Breast epithelium (tissue), 3 donors: ENCODE measurements around the gene CHST2.

ENCODE experiments used
- POLR2A ChIP-seq: fragments of 450-650 bp; IDR thresholded peaks from one replicate; pipeline ENCODE4 v1.6.1; 2016; ENCODE audit warnings: antibody characterized with exemption, mild to moderate bottlenecking, moderate library complexity
- POLR2AphosphoS5 ChIP-seq, 3 donors: sonication (generic); formaldehyde crosslinking; IDR thresholded peaks; one replicate each; pipeline ENCODE4 v1.6.1; 2017; ENCODE audit warnings: antibody characterized with exemption in 3 of 3
- TF ChIP-seq, protein P1 (sequence below), 3 donors: fragments of 450-650 bp; IDR thresholded peaks; one replicate each; pipeline ENCODE4 v1.5.1; 2016 to 2017; ENCODE audit warnings: antibody characterized with exemption in 3 of 3, mild to moderate bottlenecking in 3 of 3, moderate library complexity in 3 of 3

DNA sequence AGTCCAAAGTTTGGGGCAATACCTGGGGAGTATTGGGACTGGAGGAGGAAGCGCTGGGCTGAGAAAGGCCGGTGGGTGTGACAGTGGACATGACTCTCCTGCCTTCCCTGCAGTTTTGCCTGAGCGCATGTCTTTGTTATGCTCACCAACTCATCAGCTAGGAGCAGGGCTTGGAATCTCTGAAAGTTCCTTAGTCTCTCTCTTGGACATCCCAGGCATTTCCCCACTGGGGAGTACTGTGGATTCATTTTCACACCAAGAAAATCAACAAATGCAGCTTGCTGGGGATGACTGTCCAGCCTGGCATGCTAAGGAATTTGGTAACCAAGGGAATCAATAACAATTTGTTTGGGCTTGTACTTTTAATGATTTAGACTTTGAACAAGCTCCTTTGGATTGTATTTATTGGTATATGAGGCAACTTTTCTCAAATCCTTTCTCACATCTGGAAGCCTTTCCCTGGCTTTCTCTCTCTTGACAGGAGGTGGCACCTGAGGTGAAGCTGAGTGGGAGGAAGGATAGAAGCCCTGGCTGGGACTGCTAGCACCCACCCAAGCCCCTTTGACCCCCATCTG is 48.5 kb upstream of the CHST2 start:
- TF ChIP-seq POLR2AphosphoS5 (IDR thresholded peaks at IDR 0.05) (no peak), POLR2A (no peak)
- TF ChIP-seq, protein P1, sequence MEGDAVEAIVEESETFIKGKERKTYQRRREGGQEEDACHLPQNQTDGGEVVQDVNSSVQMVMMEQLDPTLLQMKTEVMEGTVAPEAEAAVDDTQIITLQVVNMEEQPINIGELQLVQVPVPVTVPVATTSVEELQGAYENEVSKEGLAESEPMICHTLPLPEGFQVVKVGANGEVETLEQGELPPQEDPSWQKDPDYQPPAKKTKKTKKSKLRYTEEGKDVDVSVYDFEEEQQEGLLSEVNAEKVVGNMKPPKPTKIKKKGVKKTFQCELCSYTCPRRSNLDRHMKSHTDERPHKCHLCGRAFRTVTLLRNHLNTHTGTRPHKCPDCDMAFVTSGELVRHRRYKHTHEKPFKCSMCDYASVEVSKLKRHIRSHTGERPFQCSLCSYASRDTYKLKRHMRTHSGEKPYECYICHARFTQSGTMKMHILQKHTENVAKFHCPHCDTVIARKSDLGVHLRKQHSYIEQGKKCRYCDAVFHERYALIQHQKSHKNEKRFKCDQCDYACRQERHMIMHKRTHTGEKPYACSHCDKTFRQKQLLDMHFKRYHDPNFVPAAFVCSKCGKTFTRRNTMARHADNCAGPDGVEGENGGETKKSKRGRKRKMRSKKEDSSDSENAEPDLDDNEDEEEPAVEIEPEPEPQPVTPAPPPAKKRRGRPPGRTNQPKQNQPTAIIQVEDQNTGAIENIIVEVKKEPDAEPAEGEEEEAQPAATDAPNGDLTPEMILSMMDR (IDR thresholded peaks at IDR 0.05), result no peak
